ENCODE measurements around the gene HSPB9.

The HSPB9 gene

GRCh38 chr17:42120770-42121769 lies 1.5 kb upstream of the HSPB9 start, which contains the start of gene KAT2A:
TSS of gene KAT2A (minus strand) at chr17:42121367. CDS start at chr17:42121304, 63 bp downstream.
- H3K36me3 ChIP-seq (ENCODE audit: control insufficient read depth in 2 of 2, insufficient read depth in 1 of 2, low read length in 2 of 2): peaks cover 21 to 60% of the 10 kb centered on the region in 2 experiments
- no peaks in the 10 kb centered on the region for H3K9me3 ChIP-seq (ENCODE audit: control insufficient read depth, insufficient read depth, low read depth, low read length)
- peak within 1 kb of the TSS; percentile 56 for H3K4me3 ChIP-seq (ENCODE audit: low read depth, low read length)
- H3K4me1 ChIP-seq (ENCODE audit: control insufficient read depth, insufficient read depth, low read length): peaks cover 4% of the 10 kb centered on the region; the same call in 1 of the 2 replicates
- ChIA-PET POLR2A (interaction anchor here (0.6 to 2.3 kb wide), 21 partner anchors 9 to 203 kb away, joined by 3 to 11 read pairs (median 4); partner anchors contain the start of genes ACLY, CNP, DNAJC7 and NKIRAS2), CTCF (interaction anchor here (0.5 to 17.1 kb wide), 18 partner anchors 12 to 570 kb away, joined by 3 to 260 read pairs (median 4); partner anchors contain the start of genes CAVIN1, DNAJC7 and NKIRAS2)
- H3K27ac ChIP-seq (ENCODE audit: extremely low read depth, low read depth, low read length): peak within 1 kb of the TSS; percentile 18; the same call in 1 of the 2 replicates
- TF ChIP-seq ZNF366 (tag by site-specific recombination; conservative IDR thresholded peaks at IDR 0.05) (no peak), ZSCAN5A (tag by site-specific recombination; IDR thresholded peaks at IDR 0.05) (no peak), ZNF23 (tag by site-specific recombination; IDR thresholded peaks at IDR 0.05; ENCODE audit: borderline replicate concordance) (no peak), ZNF449 (tag by site-specific recombination; IDR thresholded peaks at IDR 0.05) (no peak), WT1 (tag by site-specific recombination; IDR thresholded peaks at IDR 0.05) (no peak), BCL11A (tag by site-specific recombination; IDR thresholded peaks at IDR 0.05; ENCODE audit: low read depth) (no peak), PRDM1 (tag by site-specific recombination; IDR thresholded peaks at IDR 0.05) (no peak), ZBTB17 (tag by site-specific recombination; IDR thresholded peaks at IDR 0.05) (peak; percentile 67), ZEB2 (tag by site-specific recombination; IDR thresholded peaks at IDR 0.05) (no peak), IKZF3 (tag by site-specific recombination; IDR thresholded peaks at IDR 0.05) (no peak), ZFHX2 (tag by site-specific recombination; conservative IDR thresholded peaks at IDR 0.05) (peak; percentile 40; the same call in 1 of the 2 replicates), ZNF121 (tag by site-specific recombination; IDR thresholded peaks at IDR 0.05) (no peak), ZNF433 (tag by site-specific recombination; IDR thresholded peaks at IDR 0.05; ENCODE audit: low read depth) (no peak), ZBTB48 (tag by site-specific recombination; IDR thresholded peaks at IDR 0.05) (0 out of 2 replicates have a peak, but pooled peaks have one; percentile 18), ZNF548 (tag by site-specific recombination; IDR thresholded peaks at IDR 0.05) (no peak), OVOL3 (tag by site-specific recombination; IDR thresholded peaks at IDR 0.05) (no peak), ZNF791 (tag by site-specific recombination; IDR thresholded peaks at IDR 0.05) (no peak), PBX3 (CRISPR knock-in tag; IDR thresholded peaks at IDR 0.05) (0 out of 2 replicates have a peak, but pooled peaks have one; percentile 9), ZNF169 (tag by site-specific recombination; IDR thresholded peaks at IDR 0.05) (no peak), ZNF280D (tag by site-specific recombination; IDR thresholded peaks at IDR 0.05) (no peak), ZNF768 (tag by site-specific recombination; IDR thresholded peaks at IDR 0.05) (no peak), ZNF621 (tag by site-specific recombination; IDR thresholded peaks at IDR 0.05) (no peak), ZNF155 (tag by site-specific recombination; IDR thresholded peaks at IDR 0.05) (no peak), SCRT2 (tag by site-specific recombination; IDR thresholded peaks at IDR 0.05) (no peak), ZNF529 (tag by site-specific recombination; IDR thresholded peaks at IDR 0.05; ENCODE audit: insufficient replicate concordance) (no peak), ZNF645 (tag by site-specific recombination; IDR thresholded peaks at IDR 0.05) (no peak), ZNF777 (tag by site-specific recombination; IDR thresholded peaks at IDR 0.05; ENCODE audit: borderline replicate concordance) (no peak), SETDB1 (IDR thresholded peaks at IDR 0.05; ENCODE audit: insufficient read length, low read length) (no peak), GFI1B (tag by site-specific recombination; IDR thresholded peaks at IDR 0.05) (no peak), ZNF629 (tag by site-specific recombination; IDR thresholded peaks at IDR 0.05) (no peak)

Measured in HEK293 (cell line).